22Rv1 (cell line): Measurements from ENCODE around the gene INO80C.
A peak's percentile ranks its signal among the peaks of the same experiment; 100 is the strongest.

ENCODE experiments used
- H3K27ac ChIP-seq: fragments of 450-650 bp; 2 replicates; pipeline ENCODE4 v1.5.1; 2017
- ZFX ChIP-seq: fragments of 450-650 bp; IDR thresholded peaks from 2 replicates; pipeline ENCODE4 v1.6.1; 2017; ENCODE audit warnings: antibody characterized with exemption, borderline replicate concordance
- TF ChIP-seq, protein P1 (sequence below): fragments of 450-650 bp; IDR thresholded peaks from 2 replicates; pipeline ENCODE4 v1.5.1; 2017; ENCODE audit warnings: mild to moderate bottlenecking

INO80C gene, protein sequence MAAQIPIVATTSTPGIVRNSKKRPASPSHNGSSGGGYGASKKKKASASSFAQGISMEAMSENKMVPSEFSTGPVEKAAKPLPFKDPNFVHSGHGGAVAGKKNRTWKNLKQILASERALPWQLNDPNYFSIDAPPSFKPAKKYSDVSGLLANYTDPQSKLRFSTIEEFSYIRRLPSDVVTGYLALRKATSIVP

DNA sequence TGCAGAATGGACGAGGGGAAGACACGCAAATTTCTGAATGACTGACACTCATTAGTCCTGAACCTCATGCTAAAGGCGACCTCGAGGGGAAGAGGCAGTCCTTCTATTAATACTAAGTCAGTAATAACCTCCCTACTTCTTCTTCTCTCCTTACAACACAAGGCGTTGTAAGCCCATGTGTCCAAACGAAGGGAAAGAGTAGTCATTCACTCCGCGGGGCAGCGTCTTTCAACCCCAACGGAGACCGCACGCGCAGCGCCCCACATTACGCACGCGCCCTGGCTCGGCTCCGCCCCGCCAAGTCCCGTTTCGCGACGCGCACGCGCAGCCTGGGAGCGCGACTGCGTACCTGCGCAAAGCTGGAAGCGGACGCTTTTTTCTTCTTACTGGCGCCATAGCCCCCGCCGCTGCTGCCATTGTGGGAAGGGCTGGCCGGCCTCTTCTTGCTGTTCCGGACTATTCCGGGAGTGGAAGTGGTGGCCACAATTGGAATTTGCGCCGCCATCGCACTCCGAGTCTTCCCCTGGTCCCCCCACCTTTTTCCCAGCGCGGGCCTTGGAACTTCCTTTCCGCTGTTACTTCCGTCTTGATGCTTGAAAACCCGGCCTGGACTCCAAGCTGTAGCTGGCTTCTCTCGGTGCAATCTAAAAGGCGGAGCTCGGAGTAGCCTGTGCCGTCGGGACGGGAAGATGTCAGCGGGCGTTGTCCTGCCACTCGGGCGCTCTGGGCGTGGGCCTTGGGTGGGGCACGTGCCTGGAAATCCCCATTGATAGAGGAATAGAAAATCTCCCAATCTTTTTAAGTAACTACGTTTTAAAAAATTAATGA is at the start of gene INO80C:
Gene INO80C, minus strand, starts transcription at position 591 of the 828 bp plus-strand sequence. Its CDS starts 86 bp downstream, at position 505.
- TF ChIP-seq ZFX = no peak
- TF ChIP-seq, protein P1, sequence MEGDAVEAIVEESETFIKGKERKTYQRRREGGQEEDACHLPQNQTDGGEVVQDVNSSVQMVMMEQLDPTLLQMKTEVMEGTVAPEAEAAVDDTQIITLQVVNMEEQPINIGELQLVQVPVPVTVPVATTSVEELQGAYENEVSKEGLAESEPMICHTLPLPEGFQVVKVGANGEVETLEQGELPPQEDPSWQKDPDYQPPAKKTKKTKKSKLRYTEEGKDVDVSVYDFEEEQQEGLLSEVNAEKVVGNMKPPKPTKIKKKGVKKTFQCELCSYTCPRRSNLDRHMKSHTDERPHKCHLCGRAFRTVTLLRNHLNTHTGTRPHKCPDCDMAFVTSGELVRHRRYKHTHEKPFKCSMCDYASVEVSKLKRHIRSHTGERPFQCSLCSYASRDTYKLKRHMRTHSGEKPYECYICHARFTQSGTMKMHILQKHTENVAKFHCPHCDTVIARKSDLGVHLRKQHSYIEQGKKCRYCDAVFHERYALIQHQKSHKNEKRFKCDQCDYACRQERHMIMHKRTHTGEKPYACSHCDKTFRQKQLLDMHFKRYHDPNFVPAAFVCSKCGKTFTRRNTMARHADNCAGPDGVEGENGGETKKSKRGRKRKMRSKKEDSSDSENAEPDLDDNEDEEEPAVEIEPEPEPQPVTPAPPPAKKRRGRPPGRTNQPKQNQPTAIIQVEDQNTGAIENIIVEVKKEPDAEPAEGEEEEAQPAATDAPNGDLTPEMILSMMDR = no peak
- peak within 1 kb of the TSS; percentile 88 for H3K27ac ChIP-seq

DNA sequence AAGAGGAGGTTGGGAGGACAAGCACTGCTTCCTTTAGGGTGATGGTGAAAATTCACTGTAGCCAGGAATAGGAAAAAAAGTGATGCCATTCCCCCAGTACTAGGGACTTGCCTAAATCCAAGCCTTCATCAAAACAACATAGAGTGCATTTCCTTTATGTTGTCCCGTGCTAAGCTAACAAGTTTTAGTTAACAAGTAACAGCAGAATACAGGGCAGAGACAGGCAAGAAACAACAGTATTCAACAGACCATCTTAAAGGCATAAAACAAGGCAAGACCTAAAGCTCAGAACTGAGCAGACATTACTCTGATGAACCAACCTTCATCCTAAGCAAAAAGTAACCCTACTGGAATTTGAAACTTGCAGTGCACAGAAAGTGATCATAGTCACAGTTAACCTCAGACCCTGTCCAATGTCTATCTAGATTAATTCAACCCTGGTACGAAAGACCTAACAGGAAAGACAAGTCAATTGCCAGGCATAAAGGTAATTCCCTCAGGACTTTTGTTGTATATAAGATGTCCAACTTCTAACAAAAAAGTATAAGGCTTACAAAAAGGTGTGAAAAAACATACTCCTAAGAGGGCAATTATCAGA is 49.3 kb upstream of the INO80C start:
- no peak for TF ChIP-seq ZFX
- TF ChIP-seq, protein P1 = no peak
- H3K27ac ChIP-seq = no peak overlapping the region

DNA sequence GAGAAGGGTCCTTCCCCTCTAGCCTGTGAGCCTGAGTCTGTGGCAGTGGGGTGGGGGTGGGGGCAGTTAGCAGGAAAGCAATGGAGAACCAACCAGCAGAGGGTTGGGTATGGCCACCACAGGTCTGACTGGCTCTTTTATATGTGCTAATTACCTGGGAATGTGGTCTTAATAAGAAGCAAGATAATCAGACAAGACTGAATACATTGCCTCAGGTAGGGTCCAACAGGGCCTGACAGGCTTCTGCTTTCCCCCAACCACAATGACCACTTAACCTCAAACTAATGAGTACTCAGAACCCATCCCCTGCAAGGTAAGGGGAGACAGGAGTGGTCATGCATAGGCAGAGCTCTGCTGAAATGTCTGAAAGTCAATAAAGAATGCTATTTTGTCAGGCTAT is 44.6 kb upstream of the INO80C start:
- H3K27ac ChIP-seq = no peak overlapping the region

DNA sequence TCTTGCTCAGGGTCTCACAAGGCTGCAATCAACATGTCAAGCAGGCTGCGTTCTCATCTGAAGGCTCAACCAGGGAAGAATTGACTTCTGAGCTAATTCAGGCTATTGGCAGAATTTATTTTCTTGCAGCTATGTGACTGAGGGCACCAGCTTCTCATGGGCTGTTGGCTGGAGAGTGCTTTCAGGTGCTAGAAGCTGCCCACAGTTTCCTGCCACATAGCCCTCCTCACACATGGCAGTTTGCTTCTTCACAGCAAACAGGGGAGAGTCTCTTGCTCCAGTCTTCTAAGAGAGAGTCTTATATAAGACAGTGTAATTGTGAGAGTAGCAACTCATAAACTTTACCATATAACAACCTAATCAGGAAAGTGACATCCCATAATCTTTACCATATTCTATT is 37.5 kb upstream of the INO80C start:
- H3K27ac ChIP-seq = no peak overlapping the region
- TF ChIP-seq, protein P1 = no peak
- TF ChIP-seq ZFX = no peak

More for the DNA sequence above, 44.6 kb upstream of the INO80C start:
- TF ChIP-seq, protein P1 = no peak

DNA sequence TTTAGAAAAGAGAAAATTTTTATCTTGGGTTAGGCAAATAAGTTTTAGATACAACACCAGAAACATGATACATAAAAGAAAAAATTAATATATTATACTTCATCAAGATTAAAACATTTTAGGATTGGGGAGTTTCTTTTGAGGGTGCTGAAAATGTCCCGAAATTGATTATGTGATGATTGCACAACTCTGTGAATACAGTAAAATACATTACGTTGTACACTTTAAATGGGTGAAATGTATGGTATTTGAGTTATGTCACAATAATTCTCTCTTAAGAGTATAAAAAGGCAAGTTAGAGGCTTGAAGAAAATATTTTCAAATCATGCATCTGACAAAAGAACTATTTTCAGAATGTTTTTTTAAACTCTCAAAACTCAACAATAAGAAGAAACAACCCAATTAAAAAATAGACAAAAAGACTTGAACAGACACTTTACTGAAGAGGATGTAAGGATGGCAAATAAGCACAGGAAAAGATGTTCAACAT is 36.2 kb upstream of the INO80C start:
- TF ChIP-seq, protein P1 = no peak
- TF ChIP-seq ZFX = no peak
- H3K27ac ChIP-seq = no peak overlapping the region

DNA sequence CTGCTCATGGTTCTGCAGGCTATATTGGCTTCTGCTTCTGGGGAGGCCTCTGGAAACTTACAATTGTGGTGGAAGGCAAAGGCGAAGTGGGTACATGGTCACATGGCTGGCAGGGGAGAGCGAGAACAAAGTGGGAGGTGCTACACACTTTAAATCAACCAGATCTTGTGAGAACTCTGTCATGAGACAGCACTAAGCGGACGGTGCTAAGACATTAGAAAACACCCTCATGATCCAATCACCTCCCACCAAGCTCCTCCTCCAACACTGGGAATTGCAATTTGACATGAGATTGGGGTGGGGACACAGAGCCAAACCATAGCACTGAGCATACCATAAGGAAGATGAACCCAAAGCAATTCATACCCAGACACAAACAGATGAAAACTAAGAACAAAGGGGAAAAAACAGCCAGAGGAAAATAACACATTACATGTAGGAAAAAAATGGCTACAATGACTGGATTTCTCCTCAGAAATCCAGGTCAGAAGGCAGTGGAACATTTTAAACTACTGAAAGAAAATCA is 31.1 kb upstream of the INO80C start:
- no peak overlapping the region for H3K27ac ChIP-seq
- no peak for TF ChIP-seq ZFX
- TF ChIP-seq, protein P1 = no peak
